ENCODE data around the gene TCP1.
A peak's percentile ranks its signal among the peaks of the same experiment; 100 is the strongest.
"Not testable (repeated sequence)": the region's sequence is repeated elsewhere in the genome, so short reads cannot be mapped to it uniquely, and the experiment has no call there.

TCP1 gene

DNA sequence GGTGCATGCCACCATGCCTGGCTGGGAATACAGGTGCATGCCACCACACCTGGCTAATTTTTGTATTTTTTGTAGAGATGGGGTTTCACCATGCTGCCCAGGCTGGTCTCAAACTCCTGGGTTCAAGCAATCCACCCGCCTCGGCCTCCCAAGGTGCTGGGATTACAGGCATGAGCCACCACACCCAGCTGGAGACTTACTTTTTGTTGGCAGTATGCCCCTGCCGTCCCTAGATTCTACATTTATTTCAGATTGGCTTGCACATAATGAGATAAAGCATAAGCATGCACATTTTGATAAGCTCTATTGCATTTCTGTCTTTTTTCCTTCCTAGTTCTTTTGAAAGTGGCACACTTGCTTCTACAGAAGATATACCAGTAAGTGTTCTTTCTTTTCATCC lies 27.4 kb upstream of the TCP1 start:
- DNase-seq = not testable (repeated sequence)

- DNase-seq = no peak
Measured at GRCh38 chr6:159815410-159815809, 26.0 kb upstream of the TCP1 start.

DNA sequence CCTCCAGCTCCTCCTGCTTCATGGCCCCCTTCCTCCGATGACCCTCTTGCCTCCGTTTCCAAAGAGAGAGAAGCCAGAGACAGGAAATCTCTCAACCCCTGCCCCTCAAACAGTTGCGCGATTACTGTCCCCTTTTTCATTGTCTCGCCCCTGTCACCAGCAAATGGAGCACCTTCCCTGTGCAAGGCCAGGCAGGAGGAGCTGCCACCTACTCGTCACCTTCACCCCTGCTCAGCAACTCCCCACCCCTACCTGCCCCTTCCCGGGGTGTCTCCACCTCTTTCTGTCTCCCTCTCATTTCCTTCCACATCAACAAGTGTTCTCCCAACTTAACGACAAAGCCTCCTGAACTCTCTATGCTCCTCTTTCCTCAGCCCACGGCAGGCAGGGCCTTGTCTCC lies 24.4 kb upstream of the TCP1 start:
- no peak for DNase-seq

- no peak for DNase-seq
Measured at GRCh38 chr6:159809149-159809548, 19.7 kb upstream of the TCP1 start.

GRCh38 chr6:159808647-159809046 lies 19.2 kb upstream of the TCP1 start:
- no peak for DNase-seq

GRCh38 chr6:159807150-159807858 lies 17.9 kb upstream of the TCP1 start:
- DNase-seq = no peak

- no peak for DNase-seq
Measured at GRCh38 chr6:159806021-159806458, 16.6 kb upstream of the TCP1 start.

- no peak for DNase-seq
Measured at GRCh38 chr6:159805440-159806020, 16.1 kb upstream of the TCP1 start.

- DNase-seq = no peak
Measured at GRCh38 chr6:159804504-159804903, 15.1 kb upstream of the TCP1 start.

- no peak for DNase-seq
Measured at GRCh38 chr6:159801935-159802334, 12.5 kb upstream of the TCP1 start.

DNA sequence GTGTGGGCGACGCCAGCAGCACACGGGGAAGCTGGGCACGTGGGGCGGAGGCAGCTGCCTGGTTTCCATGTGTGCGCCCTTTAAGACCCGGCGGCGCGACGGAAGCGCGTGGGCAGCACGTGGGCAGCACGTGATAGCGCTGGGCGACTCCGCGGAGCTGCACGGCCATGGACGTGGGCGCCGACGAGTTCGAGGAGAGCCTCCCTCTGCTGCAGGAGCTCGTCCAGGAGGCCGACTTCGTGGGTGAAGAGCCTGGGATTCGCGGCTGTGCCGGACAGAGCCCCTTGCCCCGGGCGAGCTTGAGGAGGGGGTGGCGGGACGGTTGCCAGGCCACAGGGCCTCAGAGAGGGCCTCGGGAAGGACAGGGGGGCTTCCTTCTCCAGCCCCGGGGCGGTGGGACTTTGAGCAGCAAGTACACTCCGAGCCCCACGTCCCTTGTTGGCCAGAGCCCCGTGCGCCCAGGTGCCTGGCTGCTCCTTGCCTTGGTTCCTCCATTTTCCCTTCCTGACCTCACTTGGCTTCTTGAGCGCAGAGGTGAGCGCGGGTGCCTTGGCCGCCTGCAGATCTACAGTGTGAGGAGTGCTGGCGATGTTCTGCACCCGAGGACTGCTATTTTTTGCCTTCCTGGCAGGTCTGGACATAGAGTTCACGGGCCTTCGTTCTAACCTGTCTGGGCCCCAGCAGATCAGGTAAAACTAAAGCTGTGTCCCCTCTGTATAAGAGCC lies 10.9 kb upstream of the TCP1 start, which contains the start of gene PNLDC1:
Gene PNLDC1, plus strand, starts transcription at position 136 of the 725 bp plus-strand sequence. Its CDS starts 32 bp downstream, at position 168.
- no peak for DNase-seq

DNA sequence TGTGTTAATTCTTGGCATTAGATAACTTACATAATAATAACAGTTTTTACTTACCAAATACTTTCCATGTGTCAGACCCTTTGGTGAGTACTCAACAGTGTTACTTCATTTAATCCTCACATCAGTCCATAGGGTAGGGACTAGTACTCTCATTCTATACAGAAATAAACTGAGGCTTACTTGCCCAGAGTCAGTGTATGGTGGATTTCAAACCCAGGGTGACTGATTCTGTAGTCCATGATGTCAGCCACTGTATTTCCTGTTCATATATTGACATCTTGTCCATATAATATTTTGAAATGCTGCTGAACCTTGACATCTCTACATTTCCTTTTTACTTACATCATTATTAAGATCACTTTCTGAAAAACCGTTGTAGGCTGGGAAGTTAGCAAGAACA lies 8.2 kb upstream of the TCP1 start:
- no peak for DNase-seq

DNA sequence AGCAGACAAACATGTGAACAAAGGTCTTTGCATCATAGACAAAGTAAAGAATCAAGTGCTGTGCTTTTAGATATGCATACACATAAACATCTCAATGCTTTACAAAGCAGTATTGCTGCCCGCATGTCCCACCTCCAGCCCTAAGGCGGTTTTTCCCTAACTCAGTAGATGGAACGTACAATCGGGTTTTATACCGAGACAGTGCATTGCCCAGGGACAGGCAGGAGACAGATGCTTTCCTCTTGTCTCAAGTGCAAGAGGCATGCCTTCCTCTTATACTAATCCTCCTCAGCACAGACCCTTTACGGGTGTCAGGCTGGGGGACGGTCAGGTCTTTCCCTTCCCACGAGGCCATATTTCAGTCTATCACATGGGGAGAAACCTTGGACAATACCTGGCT lies 5.6 kb upstream of the TCP1 start:
- DNase-seq = not testable (repeated sequence)

GRCh38 chr6:159790956-159791598 lies 1.7 kb upstream of the TCP1 start:
- DNase-seq = no peak

DNA sequence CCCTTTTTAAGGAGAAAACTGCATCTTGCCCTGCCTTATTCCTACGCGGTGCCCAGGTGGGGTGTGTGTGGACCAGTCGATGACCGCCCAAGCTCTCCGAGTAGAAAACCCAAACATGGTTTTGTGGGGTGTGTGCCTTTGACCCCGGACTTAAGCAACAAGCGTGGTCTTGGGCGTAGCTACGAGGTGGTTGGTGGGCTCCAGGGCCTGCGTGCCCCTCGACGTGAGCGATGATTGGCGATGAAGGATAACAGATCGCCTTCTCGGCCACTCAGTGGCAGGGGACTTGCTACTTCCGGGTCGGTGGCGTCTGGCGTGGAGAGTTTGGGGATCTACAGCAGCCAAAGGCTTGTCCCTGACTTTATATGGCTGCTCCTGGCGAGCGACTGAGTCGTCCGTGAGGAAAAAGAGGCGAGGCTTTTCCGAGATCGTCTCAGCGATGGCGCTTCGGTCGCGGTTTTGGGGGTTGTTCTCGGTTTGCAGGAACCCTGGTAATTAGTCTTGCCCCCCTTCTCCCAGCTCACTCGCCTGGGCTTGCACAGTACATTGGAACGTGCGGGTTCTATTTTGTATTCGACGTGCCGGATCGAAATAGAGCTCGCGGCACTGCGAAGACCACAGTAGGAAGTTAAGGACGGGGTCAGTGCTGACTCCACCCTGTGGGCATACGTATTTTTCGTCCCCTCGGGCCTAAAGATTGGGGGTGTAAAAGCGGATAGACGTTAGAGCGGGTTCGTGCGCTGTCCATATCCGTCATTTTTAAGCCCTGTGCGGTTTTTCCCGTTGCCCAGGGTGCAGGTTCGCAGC lies 950 bp upstream of the TCP1 start, which contains the start of gene MRPL18:
Gene MRPL18, plus strand, starts transcription at position 319 of the 807 bp plus-strand sequence. Its CDS starts 121 bp downstream, at position 440.
- DNase-seq = peak; percentile 94

DNA sequence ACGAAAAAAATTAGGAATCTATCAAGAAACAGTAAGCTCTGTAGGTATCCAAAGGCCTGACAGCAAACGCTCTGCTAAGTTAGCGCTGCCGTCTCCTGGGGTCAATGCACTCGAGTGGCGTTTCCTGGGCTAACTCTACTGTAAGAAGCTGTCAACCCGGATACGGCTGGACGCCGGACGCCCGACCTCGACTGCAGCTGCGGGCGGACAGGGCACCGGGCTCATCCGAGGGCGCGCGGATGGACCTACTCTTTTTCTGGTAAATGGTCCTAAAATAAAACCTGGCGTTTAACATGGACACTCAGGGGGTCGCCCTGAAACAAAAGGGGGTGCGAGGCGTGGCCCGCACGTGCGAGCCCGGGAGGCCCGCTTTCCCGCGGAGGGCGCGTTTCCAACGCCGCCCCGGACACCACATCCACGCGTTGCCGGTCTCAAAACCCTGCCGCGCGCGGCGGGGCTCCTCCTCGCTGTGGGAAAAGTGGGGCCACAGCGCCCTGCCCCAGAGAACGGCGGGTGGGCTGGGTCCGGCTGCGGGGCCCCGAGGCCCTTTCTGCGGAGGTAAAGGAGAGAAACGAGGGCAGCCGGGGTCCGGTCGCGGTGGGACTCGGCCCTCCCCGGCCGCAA lies 537 bp downstream of the TCP1 start:
- DNase-seq = no peak

- no peak for DNase-seq
Measured at GRCh38 chr6:159788276-159788675, 1.1 kb downstream of the TCP1 start.

GRCh38 chr6:159778542-159779103 lies 10.8 kb downstream of the TCP1 start:
- DNase-seq = no peak

GRCh38 chr6:159778131-159778530 lies 11.3 kb downstream of the TCP1 start:
- DNase-seq = no peak

DNA sequence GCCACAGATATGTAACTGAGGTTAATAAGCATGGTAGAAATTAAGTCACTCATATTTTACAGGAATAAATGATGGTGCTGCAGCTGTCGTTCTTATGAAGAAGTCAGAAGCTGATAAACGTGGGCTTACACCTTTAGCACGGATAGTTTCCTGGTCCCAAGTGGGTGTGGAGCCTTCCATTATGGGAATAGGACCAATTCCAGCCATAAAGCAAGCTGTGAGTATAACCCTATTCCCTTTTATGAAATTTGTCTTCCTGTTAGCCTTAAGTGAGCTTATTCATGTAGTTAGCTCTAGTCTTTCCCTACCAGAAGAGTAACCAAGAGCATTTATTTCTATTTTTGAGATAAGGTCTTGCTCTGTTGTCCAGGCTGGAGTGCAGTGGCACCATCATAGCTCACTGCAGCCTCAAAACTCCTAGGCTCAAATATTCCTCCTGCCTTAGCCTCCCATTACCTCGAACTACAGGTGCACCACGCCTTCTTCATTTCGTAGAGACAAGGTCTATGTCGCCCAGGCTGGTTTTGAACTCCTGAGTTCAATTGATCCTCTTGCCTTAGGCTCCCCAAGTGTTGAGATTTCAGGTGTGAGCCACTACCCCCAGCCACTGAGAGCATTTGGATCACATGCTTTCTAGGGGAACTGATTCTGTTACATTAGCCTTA lies 12.0 kb downstream of the TCP1 start:
- no peak for DNase-seq

- no peak for DNase-seq
Measured at GRCh38 chr6:159772196-159772595, 17.2 kb downstream of the TCP1 start.
